HG03175 (cell line): ENCODE measurements around the gene ZMIZ1.

Experiments
- ATAC-seq: cut with Tn5 transposase; IDR thresholded peaks from one replicate; pipeline ENCODE4 v1.9.1; 2021; ENCODE audit warnings: mild to moderate bottlenecking, moderate library complexity; ENCODE audit not compliant: unreplicated experiment

Gene ZMIZ1

GRCh38 chr10:79131836-79132631 lies 63.3 kb downstream of the ZMIZ1 start:
- ATAC-seq: no peak

GRCh38 chr10:79132681-79133381 lies 64.1 kb downstream of the ZMIZ1 start:
- ATAC-seq: no peak

GRCh38 chr10:79133416-79133815 lies 64.7 kb downstream of the ZMIZ1 start:
- no peak for ATAC-seq

GRCh38 chr10:79135790-79136189 lies 67.0 kb downstream of the ZMIZ1 start:
- ATAC-seq: no peak

GRCh38 chr10:79136236-79137005 lies 67.7 kb downstream of the ZMIZ1 start:
- ATAC-seq: no peak

- peak; percentile 23 for ATAC-seq
These were observed 68.6 kb downstream of the ZMIZ1 start for GRCh38 chr10:79137300-79137756.

- ATAC-seq: peak; percentile 62
These were observed 69.1 kb downstream of the ZMIZ1 start for GRCh38 chr10:79137826-79138225.

- no peak for ATAC-seq
These were observed 69.8 kb downstream of the ZMIZ1 start for GRCh38 chr10:79138449-79139123.

- no peak for ATAC-seq
These were observed 70.5 kb downstream of the ZMIZ1 start for GRCh38 chr10:79139124-79139835.

GRCh38 chr10:79140085-79140793 lies 71.5 kb downstream of the ZMIZ1 start:
- no peak for ATAC-seq

- no peak for ATAC-seq
These were observed 72.1 kb downstream of the ZMIZ1 start for GRCh38 chr10:79140855-79141254.

- no peak for ATAC-seq
These were observed 73.3 kb downstream of the ZMIZ1 start for GRCh38 chr10:79142064-79142491.

GRCh38 chr10:79142522-79143309 lies 74.0 kb downstream of the ZMIZ1 start:
- no peak for ATAC-seq

GRCh38 chr10:79143879-79144278 lies 75.1 kb downstream of the ZMIZ1 start:
- no peak for ATAC-seq

GRCh38 chr10:79144351-79145173 lies 75.8 kb downstream of the ZMIZ1 start:
- no peak for ATAC-seq

- no peak for ATAC-seq
These were observed 76.4 kb downstream of the ZMIZ1 start for GRCh38 chr10:79145174-79145483.

GRCh38 chr10:79145517-79146470 lies 77.0 kb downstream of the ZMIZ1 start:
- ATAC-seq: no peak
